HFFc6 (cell line): ENCODE data around the gene SLC32A1. TPM values are rescaled to one million over a fixed set of nuclear protein-coding genes. Genes with fewer than 3 reads are reported as not detected.

Experiments
- DNase-seq: peaks from one replicate; pipeline ENCODE4 v3.0.0-alpha.2; 2018
- H3K27ac Mint-ChIP-seq: 2 replicates; pipeline ENCODE4 v1.8.0; 2020; ENCODE audit warnings: mild to moderate bottlenecking, mixed read lengths
- H3K27me3 Mint-ChIP-seq: 2 replicates; pipeline ENCODE4 v1.8.0; 2021; ENCODE audit warnings: mild to moderate bottlenecking, moderate library complexity, mixed read lengths; ENCODE audit not compliant: insufficient read depth
- H3K36me3 Mint-ChIP-seq: 2 replicates; pipeline ENCODE4 v1.8.0; 2021; ENCODE audit warnings: low read depth, mixed read lengths
- H3K4me1 Mint-ChIP-seq: 2 replicates; pipeline ENCODE4 v1.8.0; 2020; ENCODE audit warnings: low read depth, mixed read lengths
- H3K4me3 Mint-ChIP-seq: 2 replicates; pipeline ENCODE4 v1.8.0; 2020; ENCODE audit warnings: mild to moderate bottlenecking, moderate library complexity, mixed read lengths
- H3K9me3 Mint-ChIP-seq: 2 replicates; pipeline ENCODE4 v1.8.0; 2020; ENCODE audit warnings: mild to moderate bottlenecking, mixed read lengths
- CTCF ChIP-seq: fragments of 200-600 bp; sonication (generic); IDR thresholded peaks from 2 replicates; pipeline ENCODE4 v1.5.0; 2021; ENCODE audit warnings: antibody characterized with exemption, mild to moderate bottlenecking
- total RNA-seq, 6 experiments: library from RNA; stranded (reverse); fragmentation: NEBNext Ultra II Directional; extraction: Animal tissue kit (Norgen Biotek cat#: 25700); gene quantifications; 2 replicates in 1 of 6; 3 replicates in 5 of 6; pipeline ENCODE4 v1.2.3, GENCODE V29; 2021

Gene SLC32A1
- total RNA-seq, 6 experiments from 2014 or later = not detected

DNA sequence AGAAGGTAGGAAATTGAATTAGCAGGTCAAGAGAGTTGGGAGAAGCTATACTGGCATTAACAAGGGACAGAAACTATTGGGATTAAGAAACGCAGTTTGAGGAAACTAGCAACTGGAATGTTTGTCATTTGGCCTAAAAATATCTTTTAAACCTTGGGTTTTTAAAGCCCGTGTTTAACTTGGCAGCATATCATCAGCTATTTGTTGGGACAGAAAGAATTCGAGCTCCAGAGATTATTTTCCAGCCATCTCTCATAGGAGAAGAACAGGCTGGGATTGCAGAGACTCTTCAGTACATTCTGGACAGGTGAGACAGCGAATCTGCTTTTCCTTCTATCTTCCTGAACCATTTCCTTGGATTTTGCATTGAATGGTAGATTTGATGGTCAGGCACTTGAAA is 41.8 kb downstream of the SLC32A1 start:
- H3K4me3 Mint-ChIP-seq = no peak overlapping the region; the same call in 1 of the 2 replicates
- H3K27me3 Mint-ChIP-seq = no peaks in the 10 kb centered on the region; the same call in 1 of the 2 replicates
- H3K9me3 Mint-ChIP-seq = no peaks in the 10 kb centered on the region
- peaks cover 33% of the 10 kb centered on the region for H3K4me1 Mint-ChIP-seq
- TF ChIP-seq CTCF = no peak
- peaks cover 23% of the 10 kb centered on the region for H3K36me3 Mint-ChIP-seq
- no peak for DNase-seq
- H3K27ac Mint-ChIP-seq = no peak overlapping the region

DNA sequence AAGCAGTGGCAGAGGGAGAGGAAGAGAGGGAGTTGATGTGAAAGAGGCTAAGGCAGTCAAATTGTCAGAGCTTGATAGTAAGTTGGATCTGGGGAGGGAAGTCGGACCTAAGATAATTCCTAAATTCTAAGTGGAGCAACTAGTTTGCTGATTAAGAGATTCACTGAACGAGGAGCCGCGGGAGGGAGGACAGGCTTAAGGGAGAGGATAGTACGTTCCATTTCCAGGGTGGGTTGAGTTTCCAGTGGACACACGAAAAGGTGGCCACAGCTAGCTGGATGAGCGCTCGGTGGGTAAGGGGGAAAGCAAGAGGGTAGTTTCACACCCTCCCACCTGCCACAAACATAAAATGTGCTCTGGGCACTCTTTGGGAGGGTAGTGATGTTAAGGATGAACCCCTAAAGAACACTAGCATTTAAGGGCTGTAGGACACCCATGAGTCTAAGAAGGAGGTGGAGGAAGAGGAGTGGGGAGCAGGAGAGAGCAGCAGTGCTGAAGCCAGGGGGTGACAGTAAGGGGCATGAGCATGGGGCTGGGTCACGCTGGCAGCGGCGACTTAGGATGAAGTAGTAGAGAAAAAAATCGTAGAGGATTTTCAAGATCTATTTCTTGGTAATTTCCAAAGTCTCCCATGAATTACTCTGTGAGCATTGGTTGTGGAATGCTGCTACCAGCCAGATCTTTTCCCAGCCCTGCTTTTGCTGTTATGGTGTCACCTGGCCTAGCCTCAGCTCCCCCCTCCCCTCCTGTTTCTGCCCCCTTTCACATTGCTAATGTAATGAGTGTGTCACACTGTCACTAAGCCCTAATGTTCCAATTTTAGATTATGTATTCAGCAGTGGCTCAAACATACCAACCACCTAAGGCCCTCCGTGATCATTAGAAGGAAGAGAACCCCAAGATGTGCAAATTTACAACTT is 45.4 kb downstream of the SLC32A1 start:
- no peak for DNase-seq
- H3K4me1 Mint-ChIP-seq = peaks cover 16% of the 10 kb centered on the region
- H3K9me3 Mint-ChIP-seq = no peaks in the 10 kb centered on the region
- H3K27ac Mint-ChIP-seq = no peak overlapping the region
- H3K4me3 Mint-ChIP-seq = no peak overlapping the region
- TF ChIP-seq CTCF = no peak
- no peaks in the 10 kb centered on the region; the same call in 1 of the 2 replicates for H3K27me3 Mint-ChIP-seq
- peaks cover 35% of the 10 kb centered on the region for H3K36me3 Mint-ChIP-seq

GRCh38 chr20:38770546-38770945 is 46.3 kb downstream of the SLC32A1 start:
- peaks cover 7% of the 10 kb centered on the region for H3K4me1 Mint-ChIP-seq
- no peaks in the 10 kb centered on the region; the same call in 1 of the 2 replicates for H3K27me3 Mint-ChIP-seq
- H3K36me3 Mint-ChIP-seq = peaks cover 34% of the 10 kb centered on the region
- no peak overlapping the region for H3K4me3 Mint-ChIP-seq
- no peaks in the 10 kb centered on the region for H3K9me3 Mint-ChIP-seq
- no peak for DNase-seq
- no peak overlapping the region for H3K27ac Mint-ChIP-seq
- no peak for TF ChIP-seq CTCF

DNA sequence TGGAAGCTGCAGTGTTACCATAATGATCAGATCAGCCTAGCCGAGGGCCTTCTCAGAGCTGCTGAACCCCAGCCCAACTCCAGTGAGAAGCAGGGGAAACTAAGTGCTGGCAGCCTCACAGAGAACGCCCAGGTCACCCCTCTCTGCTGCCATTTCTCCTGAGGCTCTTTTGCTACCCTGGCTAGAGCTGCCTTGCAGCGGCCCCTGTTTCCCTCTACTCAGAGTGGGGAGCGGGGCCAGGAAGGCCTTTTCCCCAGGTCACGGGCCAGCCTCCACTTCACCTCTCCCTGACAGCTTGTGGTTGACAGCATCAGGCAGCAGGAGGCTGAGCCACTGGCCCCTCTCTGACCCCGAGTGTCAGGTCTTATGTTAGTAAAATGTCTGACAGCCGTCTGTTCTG is 46.7 kb downstream of the SLC32A1 start:
- H3K36me3 Mint-ChIP-seq = peaks cover 30% of the 10 kb centered on the region
- H3K9me3 Mint-ChIP-seq = no peaks in the 10 kb centered on the region
- H3K4me1 Mint-ChIP-seq = peaks cover 3% of the 10 kb centered on the region
- no peak overlapping the region for H3K27ac Mint-ChIP-seq
- DNase-seq = no peak
- TF ChIP-seq CTCF = no peak
- H3K4me3 Mint-ChIP-seq = no peak overlapping the region
- H3K27me3 Mint-ChIP-seq = no peaks in the 10 kb centered on the region; the same call in 1 of the 2 replicates

- no peak overlapping the region for H3K4me3 Mint-ChIP-seq
- no peaks in the 10 kb centered on the region; the same call in 1 of the 2 replicates for H3K27me3 Mint-ChIP-seq
- TF ChIP-seq CTCF = no peak
- H3K36me3 Mint-ChIP-seq = peaks cover 30% of the 10 kb centered on the region
- no peak for DNase-seq
- no peaks in the 10 kb centered on the region for H3K9me3 Mint-ChIP-seq
- no peak overlapping the region for H3K27ac Mint-ChIP-seq
- no peaks in the 10 kb centered on the region for H3K4me1 Mint-ChIP-seq
Observed at GRCh38 chr20:38771621-38772020, 47.3 kb downstream of the SLC32A1 start.
